Cardiac muscle cell (in vitro differentiated cells and primary cell): ENCODE results near the gene RBM42. TPM values are rescaled to one million over a fixed set of nuclear protein-coding genes. Genes with fewer than 3 reads are reported as not detected.

Source experiments
- DNase-seq, 2 donors: peaks; one replicate each; pipeline versions ENCODE4 v3.0.0 to v3.0.0-alpha.2; 2010 to 2017; ENCODE audit warnings: low read depth in 1 of 2, low spot score in 1 of 2
- H3K27ac ChIP-seq: fragments of 200-600 bp; sonication (generic); 2 replicates; pipeline ENCODE4 v1.5.1; 2016
- H3K27me3 ChIP-seq: fragments of 200-600 bp; sonication (generic); 2 replicates; pipeline ENCODE4 v1.6.0; 2016; ENCODE audit warnings: control low read depth
- H3K36me3 ChIP-seq: fragments of 200-600 bp; sonication (generic); 2 replicates; pipeline ENCODE4 v1.5.1; 2016; ENCODE audit warnings: control low read depth
- H3K4me1 ChIP-seq: fragments of 200-600 bp; sonication (generic); 2 replicates; pipeline ENCODE4 v1.8.1; 2017; ENCODE audit warnings: low read depth, mild to moderate bottlenecking, mixed run types
- H3K4me3 ChIP-seq: fragments of 200-600 bp; sonication (generic); 2 replicates; pipeline ENCODE4 v1.5.1; 2016; ENCODE audit warnings: mild to moderate bottlenecking
- H3K9me3 ChIP-seq: fragments of 200-600 bp; sonication (generic); 2 replicates; pipeline ENCODE4 v1.5.1; 2017; ENCODE audit warnings: low read depth, mild to moderate bottlenecking, control low read depth
- polyA plus RNA-seq: library from polyadenylated mRNA; unstranded; fragments of >200 nt; fragmentation: Nextera tagmentation; extraction: Ambion mirVana; gene quantifications from 2 replicates; pipeline ENCODE4 v1.2.1, GENCODE V29; 2016
- total RNA-seq: library from RNA; depleted of rRNA; stranded (reverse); fragments of >200 nt; gene quantifications from 2 replicates; pipeline ENCODE4 v1.2.3, GENCODE V29; 2016
- TF ChIP-seq, protein P1 (sequence below): IDR thresholded peaks from 2 replicates; pipeline ENCODE4 v1.5.1; 2012; ENCODE audit warnings: low read depth, mild to moderate bottlenecking, low read length

RBM42 gene
- total and polyA plus RNA-seq, 2 experiments from 2014 or later: 128 to 170 TPM

DNA sequence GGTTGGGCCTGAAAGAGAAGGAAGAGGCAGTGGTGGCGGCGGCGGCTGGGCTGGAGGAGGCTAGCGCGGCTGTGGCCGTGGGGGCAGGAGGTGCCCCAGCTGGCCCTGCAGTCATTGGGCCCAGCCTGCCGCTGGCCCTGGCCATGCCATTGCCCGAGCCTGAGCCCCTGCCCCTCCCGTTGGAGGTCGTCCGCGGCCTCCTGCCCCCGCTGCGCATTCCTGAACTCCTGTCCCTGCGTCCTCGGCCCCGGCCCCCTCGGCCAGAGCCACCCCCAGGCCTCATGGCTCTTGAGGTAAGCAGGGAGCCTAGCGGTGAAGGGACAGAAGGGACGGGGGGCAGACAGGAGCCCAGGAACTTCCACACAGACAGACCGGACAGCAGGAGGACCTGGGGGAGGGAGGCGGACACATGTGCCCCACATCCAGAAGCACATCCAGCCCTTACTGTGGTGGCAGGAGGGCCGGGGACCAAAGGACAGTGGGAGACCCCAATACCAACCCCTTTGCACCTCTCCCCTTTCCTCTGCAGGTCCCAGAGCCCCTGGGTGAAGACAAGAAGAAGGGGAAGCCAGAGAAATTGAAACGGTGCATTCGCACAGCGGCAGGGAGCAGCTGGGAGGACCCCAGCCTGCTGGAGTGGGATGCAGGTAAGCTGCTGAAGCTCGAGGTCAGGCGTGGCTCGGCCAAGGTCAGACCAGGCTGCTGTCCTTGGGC lies 5.0 kb downstream of the RBM42 start:
- Histone ChIP-seq H3K9me3 (no peaks in the 10 kb centered on the region), H3K4me1 (peaks cover 5% of the 10 kb centered on the region), H3K27ac (no peak overlapping the region), H3K4me3 (no peak overlapping the region), H3K36me3 (peaks cover 35% of the 10 kb centered on the region), H3K27me3 (no peaks in the 10 kb centered on the region)
- no peak for DNase-seq
- TF ChIP-seq, protein P1, sequence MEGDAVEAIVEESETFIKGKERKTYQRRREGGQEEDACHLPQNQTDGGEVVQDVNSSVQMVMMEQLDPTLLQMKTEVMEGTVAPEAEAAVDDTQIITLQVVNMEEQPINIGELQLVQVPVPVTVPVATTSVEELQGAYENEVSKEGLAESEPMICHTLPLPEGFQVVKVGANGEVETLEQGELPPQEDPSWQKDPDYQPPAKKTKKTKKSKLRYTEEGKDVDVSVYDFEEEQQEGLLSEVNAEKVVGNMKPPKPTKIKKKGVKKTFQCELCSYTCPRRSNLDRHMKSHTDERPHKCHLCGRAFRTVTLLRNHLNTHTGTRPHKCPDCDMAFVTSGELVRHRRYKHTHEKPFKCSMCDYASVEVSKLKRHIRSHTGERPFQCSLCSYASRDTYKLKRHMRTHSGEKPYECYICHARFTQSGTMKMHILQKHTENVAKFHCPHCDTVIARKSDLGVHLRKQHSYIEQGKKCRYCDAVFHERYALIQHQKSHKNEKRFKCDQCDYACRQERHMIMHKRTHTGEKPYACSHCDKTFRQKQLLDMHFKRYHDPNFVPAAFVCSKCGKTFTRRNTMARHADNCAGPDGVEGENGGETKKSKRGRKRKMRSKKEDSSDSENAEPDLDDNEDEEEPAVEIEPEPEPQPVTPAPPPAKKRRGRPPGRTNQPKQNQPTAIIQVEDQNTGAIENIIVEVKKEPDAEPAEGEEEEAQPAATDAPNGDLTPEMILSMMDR: no peak

- H3K9me3 ChIP-seq: no peaks in the 10 kb centered on the region
- H3K36me3 ChIP-seq: peaks cover 32% of the 10 kb centered on the region
- TF ChIP-seq, protein P1: no peak
- no peak overlapping the region for H3K27ac ChIP-seq
- no peaks in the 10 kb centered on the region for H3K27me3 ChIP-seq
- no peak overlapping the region for H3K4me3 ChIP-seq
- DNase-seq: no peak
- peaks cover 6% of the 10 kb centered on the region for H3K4me1 ChIP-seq
Measured at GRCh38 chr19:35636651-35637050, 7.8 kb downstream of the RBM42 start.

GRCh38 chr19:35637165-35637564 lies 8.3 kb downstream of the RBM42 start:
- no peaks in the 10 kb centered on the region for H3K27me3 ChIP-seq

GRCh38 chr19:35639321-35639639 lies 10.4 kb downstream of the RBM42 start:
- TF ChIP-seq, protein P1: no peak
- H3K27me3 ChIP-seq: no peaks in the 10 kb centered on the region
- H3K4me3 ChIP-seq: no peak overlapping the region
- DNase-seq: no peak
- peaks cover 23% of the 10 kb centered on the region for H3K36me3 ChIP-seq
- peaks cover 6% of the 10 kb centered on the region for H3K4me1 ChIP-seq
- no peak overlapping the region for H3K27ac ChIP-seq
- no peaks in the 10 kb centered on the region for H3K9me3 ChIP-seq

More at GRCh38 chr19:35637165-35637564, 8.3 kb downstream of the RBM42 start:
- Histone ChIP-seq H3K36me3 (peaks cover 27% of the 10 kb centered on the region), H3K27ac (no peak overlapping the region), H3K4me1 (peaks cover 6% of the 10 kb centered on the region), H3K9me3 (no peaks in the 10 kb centered on the region), H3K4me3 (no peak overlapping the region)
- TF ChIP-seq, protein P1: no peak
- DNase-seq: no peak

GRCh38 chr19:35639863-35640262 lies 11.0 kb downstream of the RBM42 start:
- Histone ChIP-seq H3K4me3 (no peak overlapping the region), H3K27ac (no peak overlapping the region), H3K4me1 (peaks cover 6% of the 10 kb centered on the region), H3K9me3 (no peaks in the 10 kb centered on the region), H3K36me3 (peaks cover 20% of the 10 kb centered on the region), H3K27me3 (no peaks in the 10 kb centered on the region)
- no peak for DNase-seq
- TF ChIP-seq, protein P1: no peak
